H1 (cell line): ENCODE results near the gene CHCHD3. TPM values are rescaled to one million over a fixed set of nuclear protein-coding genes. Genes with fewer than 3 reads are reported as not detected.

ENCODE experiments used
- CTCF ChIA-PET: fragments of 300-600 bp; sonication (Branson Sonifier 250); formaldehyde crosslinking; loops from one replicate; lab custom pipeline; 2021; ENCODE audit not compliant: partially characterized antibody; lab: Charles Lee
- POLR2A ChIA-PET: fragments of 300-600 bp; sonication (Branson Sonifier 250); formaldehyde crosslinking; loops from one replicate; lab custom pipeline; 2021; ENCODE audit warnings: inconsistent platforms; ENCODE audit not compliant: partially characterized antibody; lab: Charles Lee
- DNase-seq, 2 experiments: peaks; one replicate each; pipeline versions ENCODE4 v3.0.0 to v3.0.0-alpha.2; 2010 to 2022; ENCODE audit warnings: low spot score in 2 of 2, low read depth in 1 of 2, mixed read lengths in 1 of 2
- FAIRE-seq: peaks from 2 replicates; lab custom pipeline; 2011; peaks lifted over from hg19 to GRCh38; lab: Jason Lieb, UNC
- H2AFZ ChIP-seq: 2 replicates; pipeline ENCODE4 v1.8.1; 2012; ENCODE audit warnings: low read length, inconsistent platforms
- H2AK5ac ChIP-seq: 2 replicates; pipeline ENCODE4 v1.6.1; 2013; ENCODE audit warnings: low read depth, low read length
- H2BK120ac ChIP-seq: replicated peaks from 2 replicates; pipeline ENCODE3; 2013; ENCODE audit warnings: low read depth, low read length, inconsistent platforms
- H2BK12ac ChIP-seq: 2 replicates; pipeline ENCODE4 v1.6.1; 2013; ENCODE audit warnings: low read depth, low read length
- H2BK15ac ChIP-seq: 2 replicates; pipeline ENCODE4 v1.6.1; 2013; ENCODE audit warnings: low read length
- H2BK20ac ChIP-seq: 2 replicates; pipeline ENCODE4 v1.6.1; 2013; ENCODE audit warnings: low read length
- H2BK5ac ChIP-seq: 2 replicates; pipeline ENCODE4 v1.6.1; 2013; ENCODE audit warnings: low read depth, low read length
- H3K14ac ChIP-seq: 2 replicates; pipeline ENCODE4 v1.6.1; 2013; ENCODE audit warnings: inconsistent platforms; ENCODE audit not compliant: insufficient read length
- H3K18ac ChIP-seq: 2 replicates; pipeline ENCODE4 v1.6.1; 2013; ENCODE audit warnings: low read length; ENCODE audit errors: extremely low read depth
- H3K23ac ChIP-seq: 2 replicates; pipeline ENCODE4 v1.6.1; 2013; ENCODE audit warnings: inconsistent platforms; ENCODE audit not compliant: insufficient read length
- H3K23me2 ChIP-seq: 2 replicates; pipeline ENCODE4 v1.6.1; 2013; ENCODE audit warnings: low read depth, low read length
- H3K27ac ChIP-seq: 2 replicates; pipeline ENCODE4 v1.6.1; 2011; ENCODE audit warnings: low read depth, low read length, inconsistent platforms
- H3K27me3 ChIP-seq, 4 experiments: replicated peaks in 1 of 4; 1 replicate in 1 of 4; 2 replicates in 3 of 4; pipeline versions ENCODE4 v1.6.1 to v1.8.1; 2011 to 2013; ENCODE audit warnings: low read length in 3 of 4, mild to moderate bottlenecking in 3 of 4, inconsistent platforms in 2 of 4, mixed read lengths in 2 of 4, moderate library complexity in 1 of 4; ENCODE audit not compliant: control insufficient read depth in 3 of 4, insufficient read depth in 3 of 4; ENCODE audit errors: extremely low read depth in 1 of 4
- H3K36me3 ChIP-seq, 4 experiments: 2 replicates each; pipeline versions ENCODE4 v1.6.1 to v1.8.1; 2011 to 2013; ENCODE audit warnings: mild to moderate bottlenecking in 4 of 4, low read length in 3 of 4, moderate library complexity in 2 of 4, control low read depth in 1 of 4, inconsistent platforms in 1 of 4; ENCODE audit not compliant: insufficient read depth in 4 of 4, control insufficient read depth in 2 of 4
- H3K4ac ChIP-seq: replicated peaks from 2 replicates; pipeline ENCODE3; 2013; ENCODE audit warnings: low read length, low read depth, mixed read lengths, inconsistent platforms; ENCODE audit not compliant: insufficient read length
- H3K4me1 ChIP-seq, 4 experiments: replicated peaks in 1 of 4; 1 replicate in 1 of 4; 2 replicates in 3 of 4; pipeline versions ENCODE4 v1.6.1 to v1.8.1; 2011 to 2013; ENCODE audit warnings: low read length in 3 of 4, inconsistent platforms in 2 of 4, mixed read lengths in 1 of 4; ENCODE audit not compliant: insufficient read depth in 4 of 4, control insufficient read depth in 3 of 4
- H3K4me2 ChIP-seq, 2 experiments: 2 replicates each; pipeline versions ENCODE4 v1.6.1 to v1.8.1; 2011 to 2013; ENCODE audit warnings: low read depth in 2 of 2, low read length in 2 of 2, control low read depth in 1 of 2, inconsistent platforms in 1 of 2, mild to moderate bottlenecking in 1 of 2; ENCODE audit not compliant: insufficient read depth in 1 of 2
- H3K4me3 ChIP-seq, 4 experiments: fragments of 200-600, 300-600 bp in 1 of 4; sonication (generic), shearing (Covaris generic), sonication (Bioruptor Twin) in 1 of 4; 2 replicates each; pipeline versions ENCODE4 v1.5.1 to v1.8.1; 2011 to 2016; ENCODE audit warnings: low read length in 4 of 4, low read depth in 3 of 4, control low read depth in 2 of 4, inconsistent platforms in 2 of 4, mild to moderate bottlenecking in 2 of 4, mixed read lengths in 1 of 4, moderate library complexity in 1 of 4; ENCODE audit not compliant: insufficient read depth in 2 of 4; ENCODE audit errors: extremely low read depth in 1 of 4
- H3K56ac ChIP-seq: replicated peaks from 2 replicates; pipeline ENCODE3; 2013; ENCODE audit warnings: low read depth, mild to moderate bottlenecking, mixed read lengths, low read length, inconsistent platforms; ENCODE audit not compliant: insufficient read length
- H3K79me1 ChIP-seq: 2 replicates; pipeline ENCODE4 v1.6.1; 2013; ENCODE audit warnings: low read depth, low read length, control low read depth
- H3K79me2 ChIP-seq, 2 experiments: 2 replicates each; pipeline versions ENCODE4 v1.6.1 to v1.8.1; 2012 to 2013; ENCODE audit warnings: low read length in 2 of 2, mild to moderate bottlenecking in 2 of 2, inconsistent platforms in 1 of 2; ENCODE audit not compliant: insufficient read depth in 2 of 2, control insufficient read depth in 1 of 2
- H3K9ac ChIP-seq, 4 experiments: replicated peaks in 1 of 4; 1 replicate in 1 of 4; 2 replicates in 3 of 4; pipeline versions ENCODE4 v1.6.1 to v1.8.1; 2011 to 2013; ENCODE audit warnings: low read depth in 3 of 4, low read length in 3 of 4, control low read depth in 2 of 4, mild to moderate bottlenecking in 2 of 4, moderate library complexity in 2 of 4, inconsistent platforms in 1 of 4; ENCODE audit errors: extremely low read depth in 1 of 4
- H3K9me3 ChIP-seq, 2 experiments: 2 replicates each; pipeline versions ENCODE4 v1.6.1 to v1.8.1; 2012 to 2013; ENCODE audit warnings: mild to moderate bottlenecking in 2 of 2, moderate library complexity in 2 of 2, control low read depth in 1 of 2, inconsistent platforms in 1 of 2, low read depth in 1 of 2, low read length in 1 of 2, mixed read lengths in 1 of 2; ENCODE audit not compliant: insufficient read depth in 2 of 2
- H4K20me1 ChIP-seq, 2 experiments: replicated peaks in 1 of 2; 2 replicates each; pipeline versions ENCODE3 to v1.8.1; 2011 to 2013; ENCODE audit warnings: inconsistent platforms in 2 of 2, low read length in 2 of 2, mild to moderate bottlenecking in 1 of 2; ENCODE audit not compliant: insufficient read depth in 2 of 2, control insufficient read depth in 1 of 2
- H4K5ac ChIP-seq: 2 replicates; pipeline ENCODE4 v1.6.1; 2013; ENCODE audit warnings: low read length, low read depth, mixed read lengths, inconsistent platforms; ENCODE audit not compliant: insufficient read length
- H4K8ac ChIP-seq: 2 replicates; pipeline ENCODE4 v1.8.0; 2013; ENCODE audit warnings: mild to moderate bottlenecking, moderate library complexity, low read length, inconsistent platforms; ENCODE audit not compliant: insufficient read depth; ENCODE audit errors: extremely low read depth
- H4K91ac ChIP-seq: replicated peaks from 2 replicates; pipeline ENCODE3; 2013; ENCODE audit warnings: low read length, mixed read lengths, inconsistent platforms; ENCODE audit not compliant: insufficient read length
- CHD2 ChIP-seq: IDR thresholded peaks from 2 replicates; pipeline ENCODE4 v1.6.1; 2012; ENCODE audit warnings: low read length, improper control_type of control experiment
- POU5F1 ChIP-seq: IDR thresholded peaks from 2 replicates; pipeline ENCODE4 v1.6.1; 2011; ENCODE audit warnings: low read depth, mild to moderate bottlenecking, low read length, moderate library complexity
- RBBP5 ChIP-seq: IDR thresholded peaks from 2 replicates; pipeline ENCODE4 v1.7.1; 2012; ENCODE audit warnings: low read depth, mild to moderate bottlenecking, inconsistent platforms, low read length, moderate library complexity, borderline replicate concordance
- TAF1 ChIP-seq: IDR thresholded peaks from 2 replicates; pipeline ENCODE4 v1.6.1; 2011; ENCODE audit warnings: mild to moderate bottlenecking, low read depth, low read length
- WGBS, 2 experiments: shearing (Covaris generic) in 1 of 2; methylation state at CpG; one replicate each; pipeline versions ENCODE4 v1.1.6 to v1.1.7; 2013 to 2015; ENCODE audit warnings: low lambda C conversion rate in 2 of 2, mixed read lengths in 2 of 2, inconsistent platforms in 1 of 2, low coverage in 1 of 2, missing lambda C conversion rate in 1 of 2; ENCODE audit not compliant: insufficient replicate concordance in 2 of 2, insufficient coverage in 1 of 2, insufficient read length in 1 of 2; ENCODE audit errors: extremely low coverage in 1 of 2, missing lambda C conversion rate in 1 of 2; 5-methylcytosine and 5-hydroxymethylcytosine counted together
- polyA plus RNA-seq, 7 experiments: library from polyadenylated mRNA; depleted of rRNA in 3 of 7; stranded (reverse) in 5 of 7; unstranded in 2 of 7; fragments of >200 nt in 5 of 7; fragments of 200-250 nt in 2 of 7; gene quantifications; 1 replicate in 5 of 7; 2 replicates in 1 of 7; 4 replicates in 1 of 7; pipeline versions ENCODE4 v1.2.1 to v1.2.3, GENCODE V29; 2011 to 2013; ENCODE audit warnings: missing spikeins in 2 of 7, mixed read lengths in 2 of 7
- total RNA-seq: library from RNA; stranded (reverse); fragmentation: NEBNext Ultra II Directional; extraction: Animal tissue kit (Norgen Biotek cat#: 25700); gene quantifications from 2 replicates; pipeline ENCODE4 v1.2.1, GENCODE V29; 2021
- TF ChIP-seq, protein P1 (sequence below): IDR thresholded peaks from 2 replicates; pipeline ENCODE4 v1.6.1; 2011; ENCODE audit warnings: low read length, improper control_type of control experiment

CHCHD3 gene
- total and polyA plus RNA-seq, 2 of the 8 experiments (the other 6 are each of a cell fraction or from before 2014, with no cell fraction given): 42.9 to 137 TPM

DNA sequence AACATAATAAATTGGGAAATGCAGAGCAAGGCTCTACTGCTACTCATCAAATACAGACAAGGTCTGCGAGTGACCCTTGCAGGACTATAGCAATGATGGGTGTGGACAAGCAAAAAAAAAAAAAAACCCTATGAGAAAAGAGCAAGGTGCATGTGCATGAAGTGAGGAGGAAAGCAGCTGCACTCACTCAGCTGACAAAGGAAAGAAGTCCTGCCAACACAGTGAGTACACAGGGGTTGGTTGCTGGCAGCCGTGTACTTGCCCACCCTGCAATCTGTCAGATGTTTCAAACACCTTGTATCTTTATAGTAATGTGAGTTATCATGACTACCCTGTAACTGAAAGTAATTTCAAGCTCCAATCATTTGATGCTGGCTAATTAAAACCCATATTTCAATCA is 20.5 kb downstream of the CHCHD3 start:
- Histone ChIP-seq H3K56ac (no peak overlapping the region), H2BK120ac (no peak overlapping the region), H3K4me1 (no peaks in the 10 kb centered on the region), H3K4me2 (no peak overlapping the region), H3K79me2 (peaks cover 3 to 93% of the 10 kb centered on the region in 2 experiments), H3K4me3 (no peak overlapping the region), H2AK5ac (no peak overlapping the region), H4K91ac (no peak overlapping the region), H3K9me3 (no peaks in the 10 kb centered on the region), H3K4ac (no peak overlapping the region), H3K23ac (no peak overlapping the region), H3K27me3 (no peaks in the 10 kb centered on the region), H2BK5ac (no peak overlapping the region), H3K14ac (no peak overlapping the region), H3K18ac (no peak overlapping the region), H2BK20ac (no peak overlapping the region), H3K27ac (no peak overlapping the region), H2BK12ac (no peak overlapping the region), H3K9ac (no peak overlapping the region), H4K8ac (no peak overlapping the region), H3K79me1 (peaks cover 15% of the 10 kb centered on the region; the same call in 1 of the 2 replicates), H2BK15ac (no peak overlapping the region), H4K20me1 (peaks cover 7 to 23% of the 10 kb centered on the region in 2 experiments), H4K5ac (no peak overlapping the region), H2AFZ (no peak overlapping the region), H3K36me3 (no peaks in the 10 kb centered on the region), H3K23me2 (no peaks in the 10 kb centered on the region)
- ChIA-PET CTCF (no interaction called here), POLR2A (no interaction called here)
- FAIRE-seq (no peak), DNase-seq (no peak)
- 93% methylated on average over 2 of the region's 2 CpGs; no CpG with 5 or more reads in 1 of the 2 experiments for WGBS, 2 experiments
- no peak for TF ChIP-seq POU5F1
- TF ChIP-seq, protein P1, sequence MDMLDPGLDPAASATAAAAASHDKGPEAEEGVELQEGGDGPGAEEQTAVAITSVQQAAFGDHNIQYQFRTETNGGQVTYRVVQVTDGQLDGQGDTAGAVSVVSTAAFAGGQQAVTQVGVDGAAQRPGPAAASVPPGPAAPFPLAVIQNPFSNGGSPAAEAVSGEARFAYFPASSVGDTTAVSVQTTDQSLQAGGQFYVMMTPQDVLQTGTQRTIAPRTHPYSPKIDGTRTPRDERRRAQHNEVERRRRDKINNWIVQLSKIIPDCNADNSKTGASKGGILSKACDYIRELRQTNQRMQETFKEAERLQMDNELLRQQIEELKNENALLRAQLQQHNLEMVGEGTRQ: no peak
- no peak for TF ChIP-seq CHD2
- no peak for TF ChIP-seq RBBP5
- TF ChIP-seq TAF1: no peak
